ENCODE data around the gene IFI44.

IFI44 gene

DNA sequence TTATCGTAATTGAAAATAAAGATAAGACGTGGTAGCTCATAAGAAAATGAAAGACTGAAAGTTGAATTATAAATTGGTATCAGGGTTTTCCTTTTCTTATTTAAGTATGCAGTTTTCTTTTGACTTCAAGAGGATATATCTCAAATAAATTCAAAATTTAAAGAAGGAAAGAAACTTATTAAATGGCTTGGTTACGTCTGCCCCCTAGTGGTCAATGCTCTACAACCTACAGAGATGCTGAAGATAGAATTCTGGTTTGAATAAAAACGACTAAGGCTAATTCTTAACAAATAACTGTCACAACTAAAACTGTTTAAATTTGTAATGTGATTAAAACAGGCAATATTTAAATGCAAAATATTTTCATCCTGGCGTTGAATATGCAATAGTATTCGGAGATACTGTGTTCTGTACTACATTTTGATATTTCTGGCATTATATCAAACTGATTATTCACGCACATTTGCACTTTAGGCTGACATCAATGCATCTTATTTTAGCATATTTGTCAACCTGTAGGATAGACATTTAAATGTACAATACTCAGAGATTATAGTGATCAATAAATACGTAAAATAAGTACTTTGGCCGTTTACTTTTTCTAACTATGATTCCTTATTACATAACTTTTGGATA is 26.8 kb downstream of the IFI44 start:
- in situ Hi-C loops (cut with MboI; ENCODE audit: low sequenced_read_pairs, unreplicated experiment): loop anchor here (10.0 kb wide), 1 partner anchor 542 kb away; no protein-coding TSS in a partner anchor
- peak; percentile 44 for DNase-seq (ENCODE audit: low spot score)
- TF ChIP-seq, protein P1, sequence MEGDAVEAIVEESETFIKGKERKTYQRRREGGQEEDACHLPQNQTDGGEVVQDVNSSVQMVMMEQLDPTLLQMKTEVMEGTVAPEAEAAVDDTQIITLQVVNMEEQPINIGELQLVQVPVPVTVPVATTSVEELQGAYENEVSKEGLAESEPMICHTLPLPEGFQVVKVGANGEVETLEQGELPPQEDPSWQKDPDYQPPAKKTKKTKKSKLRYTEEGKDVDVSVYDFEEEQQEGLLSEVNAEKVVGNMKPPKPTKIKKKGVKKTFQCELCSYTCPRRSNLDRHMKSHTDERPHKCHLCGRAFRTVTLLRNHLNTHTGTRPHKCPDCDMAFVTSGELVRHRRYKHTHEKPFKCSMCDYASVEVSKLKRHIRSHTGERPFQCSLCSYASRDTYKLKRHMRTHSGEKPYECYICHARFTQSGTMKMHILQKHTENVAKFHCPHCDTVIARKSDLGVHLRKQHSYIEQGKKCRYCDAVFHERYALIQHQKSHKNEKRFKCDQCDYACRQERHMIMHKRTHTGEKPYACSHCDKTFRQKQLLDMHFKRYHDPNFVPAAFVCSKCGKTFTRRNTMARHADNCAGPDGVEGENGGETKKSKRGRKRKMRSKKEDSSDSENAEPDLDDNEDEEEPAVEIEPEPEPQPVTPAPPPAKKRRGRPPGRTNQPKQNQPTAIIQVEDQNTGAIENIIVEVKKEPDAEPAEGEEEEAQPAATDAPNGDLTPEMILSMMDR (IDR thresholded peaks at IDR 0.05; ENCODE audit: borderline replicate concordance, control extremely low read depth, extremely low read depth, insufficient read depth, missing control alignments): peak; percentile 60

DNA sequence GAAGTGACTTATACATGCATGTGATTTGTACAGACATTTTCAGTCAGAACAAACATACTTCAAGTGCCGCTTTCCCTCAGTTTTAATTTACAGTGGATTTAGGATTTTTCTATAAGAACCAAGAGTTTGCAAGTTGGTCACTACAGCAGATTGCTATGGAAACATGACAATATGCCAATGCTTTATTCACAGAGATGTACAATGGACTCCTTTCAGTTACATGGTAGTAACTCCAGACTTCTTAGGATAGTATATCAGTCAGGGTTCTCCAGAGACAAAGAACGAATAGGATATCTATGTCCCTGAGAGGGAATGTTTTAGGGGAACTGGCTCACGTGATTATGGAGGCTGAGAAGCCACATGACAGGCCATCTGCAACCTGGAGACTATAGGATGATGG is 27.4 kb downstream of the IFI44 start:
- TF ChIP-seq, protein P1 (IDR thresholded peaks at IDR 0.05; ENCODE audit: borderline replicate concordance, control extremely low read depth, extremely low read depth, insufficient read depth, missing control alignments): no peak
- DNase-seq (ENCODE audit: low spot score): no peak
- in situ Hi-C loops (cut with MboI; ENCODE audit: low sequenced_read_pairs, unreplicated experiment): loop anchor here (10.0 kb wide), 1 partner anchor 542 kb away; no protein-coding TSS in a partner anchor

DNA sequence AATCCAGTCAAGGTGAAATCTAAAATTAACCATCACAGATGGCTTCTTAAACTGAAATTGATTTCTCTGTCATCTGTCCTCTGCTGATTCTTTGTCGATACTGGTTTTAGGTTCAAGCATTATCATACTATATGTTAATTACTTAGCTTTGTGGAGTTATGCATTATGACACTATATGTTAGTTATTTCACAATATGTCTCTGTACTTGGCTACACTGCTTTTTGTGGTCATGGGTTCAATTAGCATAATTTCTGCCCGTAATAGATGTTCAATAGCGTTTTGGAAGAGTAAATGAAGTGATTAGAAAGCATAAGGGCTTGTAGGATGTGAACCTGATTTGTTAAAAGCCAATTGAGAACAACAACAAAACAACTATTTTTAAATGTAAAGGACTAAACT is 28.2 kb downstream of the IFI44 start:
- in situ Hi-C loops (cut with MboI; ENCODE audit: low sequenced_read_pairs, unreplicated experiment): loop anchor here (10.0 kb wide), 1 partner anchor 543 kb away; no protein-coding TSS in a partner anchor
- TF ChIP-seq, protein P1 (IDR thresholded peaks at IDR 0.05; ENCODE audit: borderline replicate concordance, control extremely low read depth, extremely low read depth, insufficient read depth, missing control alignments): no peak
- no peak for DNase-seq (ENCODE audit: low spot score)

DNA sequence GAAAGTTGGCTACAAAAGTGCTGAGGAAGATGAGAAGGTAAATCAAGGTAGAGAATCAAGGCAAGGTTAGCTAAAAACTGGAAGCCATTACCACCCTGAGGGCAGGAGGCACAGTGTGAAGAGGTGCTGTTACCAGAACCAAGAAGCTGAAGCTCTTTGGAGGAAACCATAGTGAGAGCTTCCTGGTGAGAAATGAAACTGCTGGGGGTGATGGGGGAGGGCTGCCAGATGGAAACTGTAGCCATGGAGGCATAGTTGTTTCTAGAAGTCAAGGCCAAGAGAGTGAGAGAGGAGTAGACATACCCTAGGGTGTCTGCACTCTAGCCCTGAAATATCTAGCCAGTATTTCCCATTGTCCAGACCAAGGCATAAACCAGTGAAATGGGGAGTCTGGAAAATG is 28.7 kb downstream of the IFI44 start:
- no peak for DNase-seq (ENCODE audit: low spot score)

DNA sequence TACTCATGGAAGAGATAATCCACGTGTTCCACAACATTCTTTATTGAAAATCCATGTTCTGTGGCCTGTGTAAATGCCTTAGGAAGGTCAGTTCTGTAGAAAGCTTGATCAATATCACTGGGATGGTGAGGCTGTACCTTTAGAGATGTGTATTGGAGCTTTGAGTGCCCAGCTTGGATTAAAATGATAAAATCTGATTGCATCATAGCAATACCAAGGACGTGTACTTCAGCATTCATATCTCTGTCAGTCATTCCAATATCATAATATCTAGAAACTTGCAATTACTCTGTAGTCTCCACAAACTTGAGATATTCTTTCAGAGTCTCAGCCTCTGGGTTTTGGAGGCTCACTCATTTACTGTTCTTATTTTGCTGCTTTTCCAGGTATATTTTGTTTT is 31.6 kb downstream of the IFI44 start:
- in situ Hi-C loops (cut with MboI; ENCODE audit: low sequenced_read_pairs, unreplicated experiment): no loop called here
- TF ChIP-seq, protein P1 (IDR thresholded peaks at IDR 0.05; ENCODE audit: borderline replicate concordance, control extremely low read depth, extremely low read depth, insufficient read depth, missing control alignments): no peak
- DNase-seq (ENCODE audit: low spot score): no peak

More for the DNA sequence above, 28.7 kb downstream of the IFI44 start:
- TF ChIP-seq, protein P1 (IDR thresholded peaks at IDR 0.05; ENCODE audit: borderline replicate concordance, control extremely low read depth, extremely low read depth, insufficient read depth, missing control alignments): no peak
- in situ Hi-C loops (cut with MboI; ENCODE audit: low sequenced_read_pairs, unreplicated experiment): loop anchor here (10.0 kb wide), 1 partner anchor 544 kb away; no protein-coding TSS in a partner anchor

DNA sequence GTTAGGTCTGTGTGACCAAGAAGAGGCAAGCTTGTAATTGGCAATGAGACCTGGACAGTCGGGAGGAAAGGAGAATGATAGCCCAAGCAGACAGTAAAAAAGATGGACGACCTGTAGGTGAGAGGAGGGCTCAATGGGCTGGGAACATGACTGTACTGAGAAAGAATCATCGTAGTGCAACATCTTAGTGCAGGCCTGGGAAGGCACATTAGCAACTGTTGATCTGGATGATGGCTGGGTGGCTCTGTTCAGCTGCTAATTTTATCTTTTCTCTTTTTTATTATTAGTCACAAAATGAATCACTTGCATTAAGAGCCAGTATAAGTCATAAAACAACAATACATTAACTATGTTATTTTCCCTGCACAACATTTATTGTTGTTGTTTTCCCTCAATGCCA is 32.9 kb downstream of the IFI44 start:
- in situ Hi-C loops (cut with MboI; ENCODE audit: low sequenced_read_pairs, unreplicated experiment): no loop called here
- DNase-seq (ENCODE audit: low spot score): no peak
- TF ChIP-seq, protein P1 (IDR thresholded peaks at IDR 0.05; ENCODE audit: borderline replicate concordance, control extremely low read depth, extremely low read depth, insufficient read depth, missing control alignments): no peak

Measured in GM13976 (cell line).